Measurements from ENCODE around the gene COQ4.
"Not testable (repeated sequence)": the region's sequence is repeated elsewhere in the genome, so short reads cannot be mapped to it uniquely, and the experiment has no call there.

Gene COQ4

DNA sequence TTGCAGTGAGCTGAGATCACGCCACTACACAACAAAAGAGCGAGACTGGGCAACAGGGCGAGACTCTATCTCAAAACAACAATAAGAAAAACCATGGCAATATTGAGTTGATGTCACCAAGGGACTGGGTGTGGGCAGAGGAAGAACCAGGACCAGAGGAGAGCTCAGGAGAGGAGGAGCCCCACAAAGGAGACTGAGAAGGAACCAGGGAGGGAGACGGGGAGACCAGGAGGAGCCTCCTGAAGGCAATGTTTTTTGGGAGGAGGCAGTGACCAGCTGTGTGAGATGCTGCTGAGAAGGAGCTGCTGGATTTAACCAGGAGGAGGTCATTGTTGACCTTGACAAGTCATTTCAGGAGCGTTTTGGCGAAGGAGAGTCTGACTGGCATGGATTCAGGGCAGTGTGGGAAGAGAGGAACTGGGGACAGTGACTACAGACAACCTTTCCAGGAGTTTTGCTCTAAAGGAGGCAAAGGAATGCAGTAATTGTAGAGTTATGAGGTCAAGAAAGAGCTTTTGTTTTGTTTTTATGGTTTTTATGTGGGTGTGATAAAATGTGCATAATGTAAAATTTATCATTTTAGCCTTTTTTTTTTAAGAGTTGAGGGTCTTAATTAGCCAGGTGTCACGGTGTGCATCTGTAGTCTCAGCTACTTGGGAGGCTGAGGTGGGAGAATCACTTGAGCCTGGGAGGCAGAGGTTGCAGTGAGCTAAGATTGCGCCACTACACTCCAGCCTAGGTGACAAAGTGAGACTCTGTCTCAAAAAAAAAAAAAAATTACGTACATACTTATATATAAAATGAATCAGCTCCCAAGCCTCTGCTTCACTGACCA is 18.3 kb upstream of the COQ4 start:
- DNase-seq = no peak

DNA sequence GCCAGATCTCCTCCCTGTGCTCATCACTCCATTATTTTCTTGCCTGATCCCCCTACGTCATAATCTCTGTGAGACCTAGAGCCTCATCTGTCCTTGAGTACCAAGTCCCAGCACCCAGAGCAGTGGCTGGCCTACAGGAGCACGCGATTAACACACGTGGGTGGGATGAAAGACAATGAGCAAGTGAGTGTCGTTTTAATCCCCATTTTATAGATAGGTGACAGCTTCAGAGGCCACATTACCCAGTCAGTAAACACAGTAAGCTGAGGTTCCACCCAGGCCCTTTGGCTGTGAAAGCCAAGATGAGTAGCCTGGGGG is 17.7 kb upstream of the COQ4 start:
- DNase-seq = no peak

GRCh38 chr9:128309551-128309950 is 13.1 kb upstream of the COQ4 start:
- no peak for DNase-seq

DNA sequence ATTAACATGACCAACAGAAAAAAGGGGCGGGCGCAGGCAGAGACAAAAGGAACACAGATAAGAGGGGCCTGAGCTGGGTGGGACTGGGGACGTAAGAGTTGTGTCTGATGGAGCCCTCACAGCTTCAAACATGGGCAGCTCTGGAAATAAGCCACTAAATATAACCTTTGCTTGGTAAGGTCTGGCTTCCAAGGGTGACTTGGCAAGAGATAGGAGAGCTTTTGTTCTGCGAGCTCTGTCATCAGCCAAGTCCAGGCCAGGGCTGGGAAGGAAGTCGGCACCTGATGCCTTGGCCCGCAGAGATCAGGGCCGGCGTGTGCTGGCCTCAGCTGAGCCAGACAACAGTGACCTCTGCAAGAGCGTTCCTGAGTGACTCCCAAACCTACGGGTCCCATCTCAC is 12.2 kb upstream of the COQ4 start:
- DNase-seq = no peak

GRCh38 chr9:128314697-128315096 is 7.9 kb upstream of the COQ4 start:
- no peak for DNase-seq

- DNase-seq = no peak
These were observed 6.2 kb upstream of the COQ4 start for GRCh38 chr9:128316421-128316820.

- no peak for DNase-seq
These were observed 5.0 kb upstream of the COQ4 start for GRCh38 chr9:128317629-128318028.

- no peak for DNase-seq
These were observed 1.3 kb upstream of the COQ4 start for GRCh38 chr9:128321343-128321742.

- peak; percentile 70 for DNase-seq
These were observed 698 bp upstream of the COQ4 start for GRCh38 chr9:128321879-128322403.

DNA sequence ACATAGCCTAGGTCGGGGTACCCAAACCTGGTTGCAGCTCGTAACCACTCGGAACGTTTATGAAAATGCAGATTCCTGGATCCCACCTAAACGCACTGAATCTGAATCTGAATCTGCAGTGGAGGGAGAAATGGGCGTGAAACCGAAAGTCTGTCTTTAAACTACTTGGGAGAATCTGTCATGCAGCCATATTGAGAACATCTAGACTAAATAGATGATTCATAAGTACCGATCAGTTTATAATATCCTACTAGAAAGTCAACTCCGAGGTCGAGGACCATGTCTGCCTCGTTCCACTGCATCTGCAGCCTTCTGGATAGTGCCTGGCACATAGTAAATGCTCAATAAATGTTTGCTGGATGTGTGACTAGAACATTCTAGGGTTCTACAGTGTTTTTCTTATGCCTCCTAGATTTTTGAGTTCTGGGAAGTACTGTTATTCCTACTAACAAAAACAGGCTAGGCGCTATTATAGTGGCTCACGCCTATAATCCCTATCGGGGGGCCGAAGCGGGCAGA is 632 bp downstream of the COQ4 start:
- no peak for DNase-seq

DNA sequence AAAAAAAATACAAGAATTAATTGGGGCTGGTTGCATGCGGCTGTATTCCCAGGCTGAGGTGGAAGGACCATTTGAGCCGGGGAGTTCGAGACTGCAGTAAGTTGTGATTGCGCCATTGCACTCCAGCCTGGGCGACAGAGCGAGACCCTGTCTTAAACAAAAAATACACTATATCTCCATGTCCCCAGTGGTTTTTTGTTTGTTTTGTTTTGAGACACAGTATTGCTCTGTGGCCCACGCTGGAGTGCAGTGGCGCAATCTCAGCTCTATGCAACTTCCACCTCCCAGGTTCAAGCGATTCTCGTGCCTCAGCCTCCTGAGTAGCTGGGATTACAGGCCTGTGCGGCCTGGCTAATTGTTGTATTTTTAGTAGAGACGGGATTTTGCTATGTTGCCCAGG is 1.2 kb downstream of the COQ4 start:
- DNase-seq = no peak

GRCh38 chr9:128324401-128324800 is 1.8 kb downstream of the COQ4 start:
- DNase-seq = no peak

- DNase-seq = no peak
These were observed 3.0 kb downstream of the COQ4 start for GRCh38 chr9:128325629-128326028.

GRCh38 chr9:128333451-128333869 is 10.8 kb downstream of the COQ4 start:
- DNase-seq = no peak

GRCh38 chr9:128335161-128335560 is 12.5 kb downstream of the COQ4 start:
- no peak for DNase-seq

DNA sequence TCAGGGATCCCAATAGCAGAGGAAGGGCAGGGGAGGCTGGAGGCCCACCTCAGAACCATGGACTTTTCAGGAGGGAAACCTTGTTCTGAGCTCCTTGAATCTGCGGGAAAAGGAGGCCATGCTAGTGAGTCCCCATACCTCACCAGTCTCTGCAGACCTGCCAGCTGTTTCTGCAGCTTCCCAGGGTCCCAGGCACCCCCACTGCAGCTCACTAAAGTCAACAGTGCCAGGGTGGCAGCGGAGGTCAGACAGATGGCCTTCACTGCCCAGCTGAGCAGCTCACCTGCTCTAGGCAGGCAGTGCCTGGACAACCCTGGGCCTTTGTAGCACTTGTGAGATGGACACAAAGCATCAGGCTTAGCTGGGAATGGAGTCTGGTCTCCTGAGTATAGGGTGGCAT is 13.3 kb downstream of the COQ4 start:
- no peak for DNase-seq

DNA sequence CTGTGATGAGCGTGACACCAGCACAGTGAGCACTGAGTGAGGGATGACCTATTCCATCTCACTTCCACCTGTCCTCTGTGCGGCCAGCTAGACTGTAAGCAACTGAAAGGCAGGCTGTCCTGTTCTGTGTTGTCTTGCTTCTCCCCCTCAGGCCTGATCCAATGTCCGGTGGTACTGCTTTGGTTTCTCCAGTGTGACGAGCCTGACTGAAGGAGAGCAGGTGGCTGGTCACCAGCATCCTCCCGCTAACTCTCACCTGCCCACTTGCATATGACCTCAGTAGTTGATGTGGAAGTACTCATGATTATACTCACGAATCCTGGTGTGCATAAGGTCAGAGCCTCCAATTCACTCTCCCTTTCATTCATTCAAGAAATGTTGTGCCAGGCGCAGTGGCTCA is 15.3 kb downstream of the COQ4 start:
- no peak for DNase-seq

DNA sequence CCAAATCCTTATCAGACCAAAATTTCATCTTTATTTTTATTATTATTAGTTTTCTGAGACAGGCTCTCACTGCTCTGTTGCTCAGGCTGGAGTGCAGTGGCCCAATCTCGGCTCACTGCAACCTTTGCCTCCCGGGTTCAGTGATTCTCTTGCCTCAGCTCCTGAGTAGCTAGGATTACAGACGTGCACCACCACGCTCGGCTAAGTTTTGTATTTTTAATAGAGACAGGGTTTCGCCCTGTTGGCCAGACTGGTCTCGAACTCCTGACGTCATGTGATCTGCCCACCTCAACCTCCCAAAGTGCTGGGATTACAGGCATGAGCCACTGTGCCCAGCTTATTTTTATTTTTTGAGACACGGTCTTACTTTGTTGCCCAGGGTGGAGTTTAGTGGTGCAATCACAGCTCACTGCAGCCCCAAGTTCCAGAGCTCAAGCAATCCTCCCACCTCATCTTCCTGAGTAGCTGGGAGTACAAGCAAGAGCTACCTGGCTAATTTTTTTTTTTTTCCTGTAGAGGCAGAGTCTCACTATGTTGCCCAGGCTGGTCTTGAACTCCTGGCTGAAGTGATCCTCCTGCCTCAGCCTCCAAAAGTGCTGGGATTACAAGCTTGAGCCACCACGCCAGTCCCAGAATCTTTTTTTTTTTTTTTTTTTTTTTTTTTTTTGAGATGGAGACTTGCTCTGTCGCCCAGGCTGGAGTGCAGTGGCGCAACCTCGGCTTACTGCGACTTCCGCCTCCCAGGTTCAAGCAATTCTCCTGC is 16.4 kb downstream of the COQ4 start:
- DNase-seq = not testable (repeated sequence)

GRCh38 chr9:128339761-128340690 is 17.4 kb downstream of the COQ4 start, which contains the start of gene SLC27A4:
SLC27A4 (plus strand) TSS chr9:128340527; CDS start chr9:128343133, 2,606 bp downstream.
- DNase-seq = peak; percentile 93

DNA sequence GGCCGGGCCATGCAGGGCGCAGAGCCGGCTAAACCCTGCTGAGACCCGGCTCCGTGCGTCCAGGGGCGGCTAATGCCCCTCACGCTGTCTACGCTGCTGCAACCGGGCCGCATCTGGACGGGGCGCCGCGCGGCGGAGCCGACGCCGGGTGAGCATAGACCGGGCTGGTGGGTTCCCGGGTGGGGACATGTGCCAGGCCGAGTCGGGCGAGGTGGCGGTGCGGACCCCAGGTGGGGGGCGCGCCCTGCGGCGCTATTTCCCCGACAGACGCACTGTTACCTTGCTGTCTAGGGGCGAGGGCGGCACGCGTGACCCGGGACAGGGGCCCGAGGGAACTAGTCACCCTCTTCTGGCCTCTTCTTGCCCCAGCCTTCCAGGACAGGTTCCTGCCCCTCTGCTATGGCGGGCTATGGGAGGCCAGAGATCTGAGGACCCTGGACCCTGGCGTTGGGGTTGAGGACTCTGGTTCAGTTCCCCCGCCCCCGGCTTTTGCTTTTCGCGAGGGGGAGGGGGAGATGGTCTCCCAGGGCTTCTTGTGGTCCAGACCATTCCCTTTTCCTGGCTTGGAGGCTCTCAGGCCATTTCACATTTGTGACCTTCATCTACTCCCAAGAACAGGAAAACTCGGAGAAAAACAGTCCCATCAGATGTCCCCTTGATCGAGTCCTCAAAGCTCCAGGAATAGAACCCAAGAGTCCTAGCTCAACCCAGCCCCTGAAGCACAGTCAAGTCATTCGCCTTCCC is 18.2 kb downstream of the COQ4 start:
- no peak for DNase-seq

DNA sequence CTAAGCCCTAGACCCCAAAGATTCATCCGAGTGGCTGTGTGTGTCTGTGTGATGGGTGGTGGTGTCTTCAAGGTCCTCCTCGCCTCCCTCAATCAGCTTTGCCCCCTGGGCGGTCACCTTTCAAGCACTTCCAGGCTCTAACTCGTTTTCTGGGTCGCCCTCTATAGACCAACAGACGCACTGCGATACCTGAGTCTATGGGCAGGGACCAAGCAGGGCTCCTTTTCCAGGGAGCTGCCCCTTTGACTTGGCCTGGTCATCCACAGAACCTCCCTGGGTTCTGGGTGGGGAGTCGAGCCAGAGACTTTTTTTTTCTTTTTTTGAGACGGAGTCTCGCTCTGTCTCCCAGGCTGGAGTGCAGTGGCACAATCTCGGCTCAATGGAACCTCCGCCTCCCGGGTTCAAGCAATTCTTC is 18.8 kb downstream of the COQ4 start:
- peak; percentile 64 for DNase-seq

Measured in NCI-H2171 (cell line).